GM21528 (cell line): Measurements from ENCODE around the gene GRK3.

ENCODE experiments used
- ATAC-seq: cut with Tn5 transposase; IDR thresholded peaks from one replicate; pipeline ENCODE4 v1.9.1; 2021; ENCODE audit warnings: mild to moderate bottlenecking, moderate library complexity; ENCODE audit not compliant: unreplicated experiment, low FRiP score

Gene GRK3

GRCh38 chr22:25749420-25750169 is 185.1 kb downstream of the GRK3 start:
- no peak for ATAC-seq

- ATAC-seq = no peak
Observed at GRCh38 chr22:25750569-25751173, 186.2 kb downstream of the GRK3 start.

- ATAC-seq = no peak
Observed at GRCh38 chr22:25751174-25751581, 186.7 kb downstream of the GRK3 start.

- no peak for ATAC-seq
Observed at GRCh38 chr22:25752615-25753214, 188.2 kb downstream of the GRK3 start.

- ATAC-seq = no peak
Observed at GRCh38 chr22:25753252-25753651, 188.8 kb downstream of the GRK3 start.

GRCh38 chr22:25754527-25755202 is 190.2 kb downstream of the GRK3 start:
- no peak for ATAC-seq

GRCh38 chr22:25757686-25758085 is 193.2 kb downstream of the GRK3 start:
- ATAC-seq = no peak

GRCh38 chr22:25758316-25758715 is 193.8 kb downstream of the GRK3 start:
- ATAC-seq = no peak

- no peak for ATAC-seq
Observed at GRCh38 chr22:25759825-25760231, 195.4 kb downstream of the GRK3 start.

- ATAC-seq = no peak
Observed at GRCh38 chr22:25760294-25760693, 195.8 kb downstream of the GRK3 start.

- ATAC-seq = no peak
Observed at GRCh38 chr22:25760848-25761595, 196.5 kb downstream of the GRK3 start.

GRCh38 chr22:25762147-25762546 is 197.7 kb downstream of the GRK3 start:
- ATAC-seq = no peak

GRCh38 chr22:25763239-25763777 is 198.8 kb downstream of the GRK3 start:
- no peak for ATAC-seq

- no peak for ATAC-seq
Observed at GRCh38 chr22:25764270-25765015, 200.0 kb downstream of the GRK3 start.

GRCh38 chr22:25765016-25765367 is 200.5 kb downstream of the GRK3 start:
- no peak for ATAC-seq

- no peak for ATAC-seq
Observed at GRCh38 chr22:25765801-25766200, 201.3 kb downstream of the GRK3 start.

GRCh38 chr22:25766418-25766817 is 201.9 kb downstream of the GRK3 start:
- ATAC-seq = no peak

- no peak for ATAC-seq
Observed at GRCh38 chr22:25770333-25770732, 205.9 kb downstream of the GRK3 start.

- ATAC-seq = no peak
Observed at GRCh38 chr22:25772288-25772687, 207.8 kb downstream of the GRK3 start.

- ATAC-seq = no peak
Observed at GRCh38 chr22:25774575-25775026, 210.1 kb downstream of the GRK3 start.
